ENCODE results near the gene WIPF1.

The WIPF1 gene

DNA sequence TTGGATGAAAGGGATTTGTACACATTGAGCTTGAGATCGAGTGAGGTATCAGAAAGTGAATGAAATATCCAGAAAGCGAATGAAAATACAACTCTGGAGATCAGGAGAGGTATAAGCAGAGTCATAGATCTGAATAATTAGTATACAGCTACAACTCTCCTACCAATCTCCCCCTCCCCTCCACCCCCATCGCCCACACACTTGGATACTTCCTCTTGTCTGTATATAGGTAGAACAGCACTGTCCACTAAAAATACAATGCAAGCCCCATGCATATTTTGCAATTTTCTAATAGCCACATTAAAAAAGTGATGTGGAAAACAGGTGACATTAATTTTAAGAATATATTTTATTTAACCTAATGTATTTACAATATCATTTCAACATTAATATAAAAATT, 23.7 kb upstream of the WIPF1 start:
- no peak for DNase-seq (ENCODE audit: low read depth in 2 of 2)

DNA sequence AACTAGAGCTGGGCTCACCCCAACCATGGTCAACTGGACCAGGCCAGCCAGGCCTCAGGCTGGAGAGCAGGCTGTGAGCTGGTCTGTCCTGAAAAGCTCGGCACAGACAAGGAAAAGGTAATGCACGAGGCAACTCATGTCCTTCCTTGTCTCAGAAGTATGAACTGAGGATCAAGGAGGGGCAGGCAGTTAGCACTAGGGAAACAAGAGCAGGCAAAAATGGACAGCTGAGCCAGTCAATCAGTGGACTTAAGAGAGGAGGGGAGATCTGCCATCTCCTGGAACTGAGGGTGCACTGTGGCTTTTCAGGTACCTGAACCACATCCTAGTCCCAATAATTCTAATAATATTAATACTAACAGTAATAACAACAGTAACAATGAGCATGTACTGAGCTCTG, 20.6 kb upstream of the WIPF1 start:
- DNase-seq (ENCODE audit: low read depth in 2 of 2), result no peak

DNA sequence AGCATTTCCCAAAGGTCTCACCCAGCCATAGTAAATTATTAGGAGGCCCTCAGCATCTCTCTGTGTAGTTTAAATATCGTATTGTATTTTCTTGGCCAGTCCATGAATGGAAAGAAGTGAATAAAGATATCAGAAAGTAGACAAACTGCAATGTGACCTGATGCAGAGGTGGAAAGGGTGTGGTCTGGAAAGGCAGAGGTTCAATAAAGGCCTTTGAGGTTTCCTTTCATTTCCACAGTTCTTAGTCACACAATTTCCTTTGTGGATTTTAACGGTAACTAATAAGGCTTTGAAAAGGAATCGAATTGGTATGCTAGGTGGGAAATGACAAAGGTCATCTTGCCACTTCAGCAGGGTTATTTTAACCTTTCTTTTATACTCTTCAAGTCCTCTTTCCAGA, 20.1 kb upstream of the WIPF1 start:
- no peak for DNase-seq (ENCODE audit: low read depth in 2 of 2)

DNA sequence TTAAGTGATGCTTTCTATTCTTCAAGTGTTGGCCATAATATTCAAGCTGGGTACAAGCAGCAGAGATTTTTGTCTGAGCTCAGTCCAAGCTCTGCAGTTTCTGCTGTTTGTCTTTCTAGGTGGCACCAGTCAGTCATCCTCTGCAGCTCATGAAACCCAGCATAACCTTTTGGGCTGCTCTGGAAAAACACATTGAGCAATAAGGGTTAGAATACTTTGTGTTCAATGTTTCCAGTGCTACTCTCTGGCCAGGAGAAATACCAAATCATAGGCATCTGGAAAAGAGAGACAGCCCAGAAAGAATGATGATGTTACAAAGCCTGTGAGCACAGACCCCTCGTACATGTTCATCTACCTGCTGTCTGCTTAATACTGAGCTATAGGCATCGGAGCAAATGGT, 19.5 kb upstream of the WIPF1 start:
- no peak for DNase-seq (ENCODE audit: low read depth in 2 of 2)

DNA sequence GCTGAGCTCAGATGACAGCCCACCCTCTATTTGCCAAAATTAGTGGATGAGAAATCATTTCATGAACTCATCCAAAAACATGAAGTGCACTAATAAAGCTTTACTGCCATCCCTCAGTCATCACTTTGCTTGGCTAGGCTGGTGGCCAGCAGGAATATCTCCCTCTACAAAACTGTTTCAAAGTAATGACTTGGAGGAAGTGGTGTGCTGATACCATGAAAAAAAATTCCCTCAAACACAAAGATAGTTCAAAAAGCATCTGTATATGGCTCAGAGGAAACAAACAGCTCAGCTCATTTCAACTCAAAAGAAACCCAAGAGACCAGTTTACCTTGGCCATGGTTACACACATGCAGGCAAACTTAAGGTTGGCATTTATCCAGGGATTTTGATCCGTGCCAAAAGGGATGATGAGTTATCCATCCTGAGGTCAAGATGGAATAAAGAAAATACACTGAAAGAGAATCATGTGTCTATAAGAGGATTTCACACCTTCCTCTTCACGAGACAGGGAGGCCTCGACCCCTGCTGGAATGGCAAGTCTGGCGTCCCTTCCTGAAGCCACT, 18.4 kb upstream of the WIPF1 start:
- DNase-seq (ENCODE audit: low read depth in 2 of 2), result no peak

DNA sequence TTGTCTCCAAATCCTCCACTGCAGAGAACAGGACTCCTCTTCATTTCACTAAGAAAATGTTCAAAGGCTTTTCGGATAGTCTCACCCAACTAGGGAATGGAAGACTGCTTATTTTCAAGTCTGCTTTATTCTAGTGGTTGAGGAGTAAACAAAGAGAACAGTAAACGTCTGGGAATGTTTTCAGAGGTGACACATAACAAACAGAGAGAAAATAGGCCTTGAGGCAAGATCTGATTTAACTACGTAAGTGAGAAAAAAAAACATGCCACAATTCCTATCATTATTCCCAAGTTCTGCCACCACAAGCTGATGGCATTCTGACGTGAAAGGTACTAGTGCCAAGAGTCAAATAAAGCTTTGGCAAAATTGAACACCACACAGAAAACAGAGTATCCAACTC, 16.7 kb upstream of the WIPF1 start:
- DNase-seq (ENCODE audit: low read depth in 2 of 2), result no peak

DNA sequence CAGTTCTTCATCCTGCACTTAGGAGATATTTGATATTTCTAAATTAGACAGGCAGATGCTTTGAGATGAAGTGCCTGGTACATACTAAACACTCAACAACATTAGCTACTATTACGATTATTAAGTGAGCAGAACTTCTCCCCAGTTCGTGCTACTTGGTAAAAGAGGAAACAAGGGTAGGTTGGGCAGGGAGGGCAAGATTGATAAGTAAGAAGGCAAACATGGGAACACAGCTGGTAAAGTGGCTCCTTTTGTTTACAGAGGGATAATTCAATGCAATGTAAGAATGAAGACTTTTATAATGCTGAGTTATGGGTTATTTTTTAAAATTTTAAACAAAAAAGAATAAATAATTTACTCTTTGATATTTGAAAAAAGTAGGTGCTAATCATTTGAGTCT, 15.9 kb upstream of the WIPF1 start:
- DNase-seq (ENCODE audit: low read depth in 2 of 2), result no peak

DNA sequence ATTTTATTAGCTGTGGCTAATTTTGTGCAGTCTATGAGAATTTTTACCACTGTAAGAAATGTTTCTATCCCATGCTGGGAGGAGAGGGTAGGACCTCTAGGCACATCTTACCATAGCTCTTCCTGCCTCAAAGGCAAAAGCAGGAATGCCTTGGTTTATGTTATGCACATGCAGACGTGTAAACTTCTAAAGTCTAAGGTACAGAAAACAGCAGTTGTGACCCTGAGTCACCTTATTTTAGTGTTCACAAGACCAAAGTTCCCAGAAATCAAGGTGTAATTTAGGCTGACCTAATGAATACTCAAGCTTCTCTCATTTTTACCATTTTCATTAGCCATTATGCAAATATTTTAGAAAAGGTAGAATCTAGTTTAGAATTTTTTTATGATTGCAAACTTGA, 15.4 kb upstream of the WIPF1 start:
- no peak for DNase-seq (ENCODE audit: low read depth in 2 of 2)

DNA sequence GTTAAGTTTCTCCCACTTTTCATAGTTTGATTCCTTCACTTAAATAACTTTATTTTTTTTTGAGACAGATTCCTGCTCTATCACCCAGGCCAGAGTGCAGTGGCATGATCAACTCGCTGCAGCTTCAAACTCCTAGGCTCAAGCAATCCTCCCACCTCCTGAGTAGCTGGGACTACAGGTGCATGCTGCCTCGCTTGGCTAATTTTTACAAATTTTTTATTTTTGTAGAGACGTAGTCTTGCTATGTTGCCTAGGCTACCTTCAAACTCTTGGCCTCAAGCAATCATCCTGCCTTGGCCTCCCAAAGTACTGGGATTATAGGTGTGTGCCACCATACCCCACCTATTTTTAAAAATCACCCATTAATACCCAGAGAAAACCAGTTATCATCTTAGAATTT, 14.2 kb upstream of the WIPF1 start:
- DNase-seq (ENCODE audit: low read depth in 2 of 2), result no peak

DNA sequence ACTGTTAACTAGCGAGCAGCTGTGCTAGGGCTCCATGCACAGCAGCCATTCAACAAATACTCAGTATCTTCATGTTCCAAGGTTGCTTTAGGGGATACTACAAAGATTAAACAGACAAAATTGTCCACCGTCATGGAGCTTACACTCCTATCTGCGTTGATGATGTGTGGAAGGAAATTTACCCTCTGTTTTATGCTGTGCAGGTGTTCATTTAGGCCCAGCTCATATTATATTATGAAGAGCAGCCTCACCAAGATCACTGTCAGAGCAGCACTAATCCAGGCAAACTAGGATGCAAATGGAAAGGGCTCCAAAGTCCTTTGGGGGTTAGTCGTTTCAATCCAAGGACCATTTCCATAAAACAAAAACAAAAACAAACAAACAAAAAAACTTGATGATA, 13.4 kb upstream of the WIPF1 start:
- DNase-seq (ENCODE audit: low read depth in 2 of 2), result no peak

DNA sequence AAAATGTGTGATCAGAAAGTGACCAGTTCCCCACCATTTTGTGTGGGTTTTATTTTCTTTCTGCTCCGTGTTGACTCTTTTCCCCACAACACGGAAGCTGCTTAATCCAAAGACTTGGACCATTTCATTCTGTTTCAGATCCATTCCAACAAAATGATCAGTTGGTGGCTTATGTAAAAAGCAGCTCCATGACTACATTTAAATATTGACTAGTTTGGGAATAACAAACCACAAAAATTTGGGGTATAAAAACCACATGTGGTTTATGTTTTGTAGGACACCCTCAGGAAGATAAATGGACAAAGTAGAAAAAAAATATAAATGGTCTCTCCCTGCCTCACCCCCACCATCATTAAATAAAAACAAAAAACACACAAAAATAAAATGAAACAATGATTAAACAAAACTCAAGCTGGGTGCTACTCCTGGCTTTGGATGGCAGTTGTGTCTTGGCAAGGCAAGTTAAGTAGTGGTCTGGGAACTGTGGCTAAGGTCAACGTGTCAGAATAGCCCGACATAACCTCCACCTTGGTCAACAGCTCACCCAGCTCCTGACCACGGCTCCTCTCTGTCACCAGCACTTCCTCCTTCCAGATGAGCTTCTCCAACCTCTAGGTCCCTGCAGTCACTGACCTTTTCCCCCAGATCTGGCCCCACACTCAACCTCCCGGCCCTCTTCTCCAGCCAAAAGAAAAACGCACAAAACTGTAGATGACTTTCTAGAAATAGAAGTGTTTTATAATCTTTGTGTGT, 12.8 kb upstream of the WIPF1 start:
- DNase-seq (ENCODE audit: low read depth in 2 of 2), result no peak

DNA sequence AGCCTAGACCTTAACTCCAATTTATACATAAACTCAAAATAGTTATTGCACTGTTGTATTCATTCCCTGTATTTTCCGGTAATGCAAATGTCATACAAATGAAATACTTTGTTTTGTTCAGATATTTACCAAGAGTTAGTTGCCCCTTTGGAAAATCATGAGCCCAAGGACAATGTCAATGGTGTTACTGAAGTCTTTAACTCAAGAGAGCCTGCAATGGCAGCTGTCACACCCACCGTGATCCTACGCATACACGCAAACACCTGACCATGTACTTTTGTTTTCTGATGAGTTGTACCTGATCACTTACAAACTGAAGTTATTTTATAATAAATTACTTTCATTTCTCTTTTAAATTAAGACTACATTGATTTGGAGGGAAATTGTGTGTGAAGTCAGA, 11.7 kb upstream of the WIPF1 start:
- DNase-seq (ENCODE audit: low read depth in 2 of 2), result no peak

DNA sequence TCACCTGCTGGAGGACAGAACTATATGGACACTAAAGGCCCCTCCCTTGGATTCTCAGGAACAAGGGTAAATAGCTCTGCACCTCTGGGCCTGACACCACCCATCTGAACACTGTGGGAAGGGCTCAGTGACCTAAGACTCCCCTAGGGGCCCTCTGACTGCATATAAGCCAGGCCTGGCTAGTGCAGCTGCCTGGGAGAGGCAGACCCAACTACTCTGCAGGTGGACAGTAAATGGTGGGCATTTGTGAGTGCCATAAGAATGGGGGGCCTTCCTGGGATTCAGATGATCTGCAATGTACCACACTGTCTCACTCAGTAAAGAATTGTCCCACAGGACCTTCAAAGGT, 11.2 kb upstream of the WIPF1 start:
- no peak for DNase-seq (ENCODE audit: low read depth in 2 of 2)

DNA sequence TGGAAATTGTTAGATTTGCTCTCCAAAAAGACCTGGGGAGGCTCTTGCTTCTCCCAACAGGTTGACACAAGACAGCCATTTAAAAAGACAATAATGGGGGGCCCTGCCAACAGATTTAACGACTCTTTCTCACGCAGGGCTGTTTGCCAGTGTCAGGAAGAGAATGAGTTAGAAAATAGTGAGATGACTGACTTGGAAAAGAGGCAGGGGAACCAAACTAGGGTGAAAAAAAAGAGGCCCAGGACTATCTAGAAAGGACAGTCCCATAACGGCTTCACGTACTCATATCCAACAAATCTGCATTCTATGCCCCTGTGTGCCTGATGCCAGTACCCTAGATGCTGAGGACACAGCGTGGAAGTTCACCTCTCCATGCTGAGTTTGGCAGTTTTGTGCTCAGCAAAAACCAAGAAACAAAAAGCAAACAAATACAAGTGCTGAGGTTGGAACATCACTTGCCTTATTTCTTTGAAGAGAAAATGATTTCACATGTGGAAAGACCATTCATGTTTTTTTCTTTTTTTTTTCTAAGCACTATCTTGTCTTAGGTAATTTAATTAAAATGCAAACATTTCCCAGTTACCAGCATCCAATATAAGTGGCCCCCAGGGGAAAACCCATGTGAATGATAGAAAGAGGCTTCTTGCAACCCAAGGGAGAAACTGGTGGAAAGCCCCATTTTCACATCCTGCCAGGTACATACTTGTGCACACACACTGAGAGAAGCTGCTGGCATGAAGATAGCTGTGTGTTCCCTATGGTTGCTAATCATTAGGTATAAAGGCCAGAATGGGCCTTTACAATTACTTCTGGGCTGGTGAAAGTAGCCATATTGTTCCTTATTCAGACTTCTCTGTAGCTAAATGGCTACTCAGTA, 10.6 kb upstream of the WIPF1 start:
- DNase-seq (ENCODE audit: low read depth in 2 of 2), result no peak

DNA sequence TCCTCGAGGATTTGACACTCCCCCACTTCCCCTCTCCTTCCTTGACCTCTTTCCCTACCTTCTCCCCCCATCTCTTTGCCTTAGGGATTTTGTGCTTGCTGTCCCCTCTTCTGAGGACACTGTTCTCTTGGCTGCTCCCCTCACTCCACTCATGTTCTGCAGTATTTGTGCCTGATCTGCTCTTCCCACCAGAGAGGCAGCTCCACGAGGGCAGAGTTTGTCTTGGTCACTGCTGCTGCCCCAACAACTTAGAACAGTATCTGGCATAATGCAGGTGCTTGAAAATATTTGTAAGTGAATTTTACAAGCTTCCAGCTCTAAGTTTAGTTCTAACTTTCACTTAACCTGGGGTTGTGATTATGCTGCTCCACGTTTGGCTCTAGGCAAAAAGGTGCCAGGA, 10.0 kb upstream of the WIPF1 start:
- no peak for DNase-seq (ENCODE audit: low read depth in 2 of 2)

DNA sequence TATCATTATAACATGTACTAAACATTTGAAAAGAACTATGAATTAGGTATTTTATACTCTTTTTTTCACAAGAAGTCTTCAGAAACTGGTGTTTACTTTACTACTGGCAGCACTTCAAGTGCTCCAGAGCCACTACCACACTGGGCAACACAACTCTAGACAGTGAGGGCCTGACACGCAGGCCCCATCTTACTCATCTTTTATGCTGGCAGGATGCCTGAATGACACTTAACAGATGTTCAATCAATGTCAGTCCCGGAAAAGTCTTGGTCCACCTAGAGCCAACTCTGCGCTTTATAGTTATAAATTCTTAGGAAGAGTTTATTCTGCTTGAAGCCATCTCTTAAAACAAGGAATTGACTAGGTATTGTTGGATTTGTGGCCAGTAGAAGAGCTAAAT, 8.7 kb upstream of the WIPF1 start:
- peak in 1 of 2 donors; percentile 25 for DNase-seq (ENCODE audit: low read depth in 2 of 2)

DNA sequence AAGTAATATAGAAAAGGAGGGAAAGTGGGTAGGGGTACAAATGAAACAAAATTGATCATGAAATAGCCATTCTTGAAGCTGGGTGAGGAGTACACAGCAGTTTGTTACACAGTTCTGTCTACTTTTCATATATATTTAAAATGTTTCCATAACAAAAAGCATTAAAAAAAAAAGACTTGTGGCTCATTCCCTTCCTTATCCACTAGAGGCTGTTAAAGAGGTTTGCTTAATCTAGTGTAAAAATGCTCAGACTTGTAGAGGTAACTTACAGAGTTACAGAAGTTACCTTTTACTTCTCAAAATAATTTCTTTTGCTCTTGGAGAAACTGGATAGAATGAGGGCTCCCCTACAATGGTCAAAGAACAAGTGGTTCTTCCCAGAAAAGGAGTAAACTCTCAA, 8.1 kb upstream of the WIPF1 start:
- no peak for DNase-seq (ENCODE audit: low read depth in 2 of 2)

DNA sequence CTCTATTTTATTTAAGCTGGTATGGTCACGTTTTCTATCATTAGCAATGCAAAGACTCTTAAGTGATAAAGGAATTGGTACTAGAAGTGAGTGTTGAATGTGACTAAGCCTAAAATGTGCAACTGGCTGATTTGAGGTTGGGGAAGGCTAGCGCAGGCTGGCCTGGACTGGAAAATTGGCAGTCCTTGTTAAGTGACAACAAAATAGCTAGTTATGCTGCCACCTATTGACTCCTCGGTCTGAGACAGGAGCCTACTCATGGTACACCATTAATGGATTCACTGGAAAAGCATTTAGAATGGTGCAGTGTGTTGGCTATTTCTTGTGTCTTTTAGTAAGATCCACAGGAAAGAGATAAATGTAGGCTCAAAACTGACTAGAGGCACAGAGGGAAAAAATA, 5.7 kb upstream of the WIPF1 start:
- peak; percentile 23 to 32 for DNase-seq (ENCODE audit: low read depth in 2 of 2)

DNA sequence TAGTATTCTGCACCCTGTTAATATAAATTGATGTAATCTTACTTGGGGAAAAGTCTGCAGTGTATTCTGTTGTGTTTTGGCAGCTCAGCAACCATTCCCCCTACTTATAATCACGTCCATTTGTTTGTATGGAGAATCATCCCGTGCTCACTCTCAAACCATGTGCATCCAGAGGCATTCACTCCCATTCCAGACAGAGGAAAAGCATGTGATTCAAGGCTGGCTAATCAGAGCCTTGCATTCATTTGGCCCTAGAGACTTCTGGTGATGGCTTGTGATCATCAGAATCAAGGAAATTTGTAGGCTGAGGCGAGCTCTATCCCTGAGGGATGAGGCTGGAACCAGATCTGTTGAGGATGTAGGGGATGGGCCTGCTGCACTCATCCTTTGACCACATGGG, 5.1 kb upstream of the WIPF1 start:
- DNase-seq (ENCODE audit: low read depth in 2 of 2), result no peak

DNA sequence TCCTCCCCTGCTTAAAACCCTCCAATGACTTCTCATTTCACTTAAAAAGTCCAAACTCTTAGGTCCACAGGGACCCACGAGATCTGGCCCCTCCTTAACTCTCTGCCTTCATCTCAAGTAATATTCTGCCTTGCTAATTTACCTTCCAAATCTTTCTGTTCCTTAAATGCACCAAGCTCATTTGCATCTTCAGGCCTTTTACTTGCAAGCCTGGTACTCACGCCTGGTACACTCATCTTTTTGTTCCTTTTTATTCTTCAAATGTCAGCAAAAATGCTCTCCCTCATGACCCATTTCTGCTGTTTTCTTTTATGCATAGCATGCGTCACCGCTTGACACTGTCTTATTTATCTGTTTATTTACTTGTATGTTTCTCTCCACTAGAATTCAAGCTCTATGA, 2.7 kb upstream of the WIPF1 start:
- no peak for DNase-seq (ENCODE audit: low read depth in 2 of 2)

DNA sequence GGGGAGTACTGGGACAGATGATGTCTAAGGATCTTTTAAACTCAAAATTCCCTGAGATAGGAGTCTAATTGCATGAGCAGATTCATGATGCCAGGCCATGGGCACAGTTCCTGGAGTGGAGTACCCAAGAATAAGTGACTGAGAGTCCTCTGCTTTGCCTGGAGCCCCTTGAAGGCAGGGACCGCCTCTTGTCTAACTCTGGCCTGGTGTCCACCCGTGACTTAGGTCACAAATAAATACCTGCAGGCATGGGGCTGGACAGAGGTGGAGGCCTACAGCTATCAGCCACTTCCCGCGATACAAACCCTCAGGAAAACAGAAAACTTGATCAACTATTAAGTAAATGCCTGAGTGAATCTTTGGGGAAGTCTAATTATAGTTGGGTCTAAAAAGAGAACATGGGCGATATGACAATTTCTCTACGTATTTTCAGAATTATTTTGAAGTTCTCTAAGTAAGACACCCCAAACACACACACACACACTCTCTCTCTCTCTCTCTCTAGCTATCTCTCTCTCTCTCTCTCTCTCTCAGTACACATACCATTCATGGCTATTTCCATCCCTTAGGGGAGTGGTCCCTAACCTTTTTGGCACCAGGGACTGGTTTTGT, 1.8 kb upstream of the WIPF1 start:
- DNase-seq (ENCODE audit: low read depth in 2 of 2), result no peak

DNA sequence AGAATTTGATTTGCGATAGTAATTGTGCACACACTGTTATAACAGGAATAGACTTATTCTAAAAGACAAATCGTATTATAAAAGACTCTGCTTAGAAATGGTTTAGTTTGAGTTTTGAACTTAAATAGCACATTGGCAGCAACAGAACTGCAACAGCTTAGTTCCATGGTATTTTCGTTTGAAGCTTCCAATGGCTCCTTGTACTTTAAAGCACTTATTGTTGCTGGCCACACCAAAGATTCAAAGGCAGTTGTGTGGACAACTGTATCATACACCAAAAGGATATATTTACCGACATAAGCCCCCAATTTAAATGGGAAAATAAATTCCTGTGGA, 627 bp downstream of the WIPF1 start:
- DNase-seq (ENCODE audit: low read depth in 2 of 2), result no peak

DNA sequence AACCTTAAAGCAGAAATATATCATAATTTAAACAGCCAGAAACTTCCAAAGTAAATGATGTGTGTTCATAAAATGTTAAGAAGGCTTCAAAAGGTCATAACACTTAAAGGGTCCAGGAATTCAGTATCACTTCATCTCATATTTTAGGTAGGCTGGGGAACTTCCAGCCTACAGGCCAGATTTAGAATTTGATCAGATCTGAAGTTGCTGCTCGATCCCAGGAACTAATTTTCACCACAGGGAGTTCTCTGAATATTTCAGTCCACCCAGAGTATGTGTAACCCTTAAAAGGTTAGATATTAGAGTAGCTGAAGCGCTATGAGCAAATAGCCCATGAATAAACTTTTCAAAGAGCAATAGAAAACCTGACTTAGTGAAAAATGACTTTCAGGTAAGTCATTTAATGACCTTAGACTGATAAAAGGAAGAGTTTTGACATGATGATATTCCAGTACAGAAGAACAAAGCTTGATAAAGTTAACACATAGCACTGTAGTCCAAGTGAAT, 1.7 kb downstream of the WIPF1 start:
- no peak for DNase-seq (ENCODE audit: low read depth in 2 of 2)

Measured in activated CD8-positive, alpha-beta memory T cell treated with anti-CD3 and anti-CD28 coated beads for 4 hours (primary cell).